NCI-H2171 (cell line): ENCODE measurements around the gene GRIK4.

ENCODE experiments used
- DNase-seq: peaks from one replicate; lab custom pipeline; 2025; lab: John Stamatoyannopoulos, UW

The GRIK4 gene

GRCh38 chr11:120547811-120548681 is 36.5 kb downstream of the GRIK4 start:
- no peak for DNase-seq

GRCh38 chr11:120548682-120549209 is 37.2 kb downstream of the GRIK4 start:
- no peak for DNase-seq

DNA sequence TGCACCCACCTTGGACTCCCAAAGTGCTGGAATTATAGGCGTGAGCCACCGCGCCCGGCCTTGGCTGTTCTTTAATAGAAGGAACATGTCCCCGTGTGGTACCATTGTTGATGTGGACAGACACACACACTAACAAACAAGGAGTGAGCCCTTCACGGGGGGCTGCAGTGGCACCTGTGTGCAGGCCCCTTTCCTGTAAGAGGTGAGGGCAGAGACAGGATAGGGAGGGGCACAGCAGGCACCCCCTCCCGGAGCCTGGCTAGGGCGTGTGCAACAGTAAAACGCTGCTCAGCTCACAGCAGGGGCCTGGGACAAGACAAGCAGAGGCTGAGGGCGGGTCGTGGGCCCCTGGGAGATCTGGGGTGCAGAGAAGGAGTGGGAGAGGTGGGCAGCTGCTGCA is 37.8 kb downstream of the GRIK4 start:
- DNase-seq: no peak

- no peak for DNase-seq
Measured at GRCh38 chr11:120550007-120550406, 38.5 kb downstream of the GRIK4 start.

- no peak for DNase-seq
Measured at GRCh38 chr11:120551191-120551590, 39.6 kb downstream of the GRIK4 start.

DNA sequence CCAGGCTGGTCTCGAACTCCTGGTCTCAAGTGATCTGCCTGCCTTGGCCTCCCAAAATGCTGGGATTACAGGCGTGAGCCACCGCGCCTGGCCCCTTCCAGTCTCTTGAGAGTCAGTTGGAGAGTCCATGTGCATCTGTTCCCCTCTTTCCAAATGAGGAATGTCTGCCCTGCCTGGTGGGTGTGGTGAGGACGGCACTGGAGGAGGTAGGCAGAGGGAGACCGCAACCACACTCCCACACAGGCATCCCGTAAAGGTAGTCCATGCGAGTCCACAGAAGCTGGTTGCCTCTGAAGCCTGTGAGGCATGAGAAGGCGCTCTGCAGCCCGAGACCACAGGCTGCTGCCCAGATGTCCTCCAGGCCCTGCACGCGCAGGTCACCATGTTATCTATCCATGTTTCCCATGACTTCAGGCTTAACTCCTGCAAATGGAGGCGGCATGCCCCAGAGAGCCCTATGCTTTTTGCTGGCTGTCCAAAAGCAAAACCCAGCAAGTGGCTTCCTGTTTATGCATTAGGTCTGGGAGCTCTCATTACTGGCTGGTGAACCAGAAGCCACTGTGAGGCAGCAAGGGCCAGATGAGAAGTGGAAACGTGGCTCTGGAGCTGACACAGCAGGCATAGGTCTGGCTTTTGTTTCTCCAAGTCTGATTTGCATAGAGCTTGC is 43.4 kb downstream of the GRIK4 start:
- DNase-seq: no peak

DNA sequence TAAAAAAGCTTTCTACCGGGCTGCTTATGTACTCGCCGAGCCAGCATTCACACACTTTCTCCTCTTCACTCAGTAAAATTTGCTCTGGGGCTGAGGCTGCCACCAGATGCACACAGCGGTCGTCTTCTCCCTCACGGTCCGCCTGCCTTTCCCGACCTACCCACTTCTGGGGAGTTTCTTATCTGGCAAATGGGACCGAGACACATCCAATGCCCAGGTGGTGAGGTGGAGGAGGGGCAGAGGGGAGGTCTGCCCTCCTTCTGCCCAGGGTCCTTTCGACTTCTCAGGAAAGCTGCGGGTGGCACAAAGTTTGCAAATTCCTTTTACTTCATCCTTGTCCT is 43.9 kb downstream of the GRIK4 start:
- DNase-seq: no peak

DNA sequence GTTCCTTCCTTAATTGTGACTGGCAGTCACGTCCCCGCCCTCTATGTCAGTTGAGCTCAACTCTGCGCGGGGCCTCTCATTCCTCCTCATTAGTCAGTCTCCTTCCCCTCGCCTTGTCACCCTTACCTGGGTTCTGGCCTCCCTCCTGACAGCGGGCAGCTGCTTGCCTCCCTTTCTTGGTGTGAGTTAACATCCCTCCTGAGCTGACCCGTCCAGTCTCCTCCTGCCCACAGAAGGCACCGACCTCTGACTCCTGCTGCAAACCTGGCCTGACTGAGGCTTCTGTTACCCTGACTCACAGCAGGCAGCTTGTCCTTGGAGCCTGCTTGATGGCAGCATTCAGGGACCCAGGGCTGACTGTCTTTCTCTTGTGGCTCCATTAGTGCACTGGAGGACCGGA is 45.2 kb downstream of the GRIK4 start:
- DNase-seq: no peak

DNA sequence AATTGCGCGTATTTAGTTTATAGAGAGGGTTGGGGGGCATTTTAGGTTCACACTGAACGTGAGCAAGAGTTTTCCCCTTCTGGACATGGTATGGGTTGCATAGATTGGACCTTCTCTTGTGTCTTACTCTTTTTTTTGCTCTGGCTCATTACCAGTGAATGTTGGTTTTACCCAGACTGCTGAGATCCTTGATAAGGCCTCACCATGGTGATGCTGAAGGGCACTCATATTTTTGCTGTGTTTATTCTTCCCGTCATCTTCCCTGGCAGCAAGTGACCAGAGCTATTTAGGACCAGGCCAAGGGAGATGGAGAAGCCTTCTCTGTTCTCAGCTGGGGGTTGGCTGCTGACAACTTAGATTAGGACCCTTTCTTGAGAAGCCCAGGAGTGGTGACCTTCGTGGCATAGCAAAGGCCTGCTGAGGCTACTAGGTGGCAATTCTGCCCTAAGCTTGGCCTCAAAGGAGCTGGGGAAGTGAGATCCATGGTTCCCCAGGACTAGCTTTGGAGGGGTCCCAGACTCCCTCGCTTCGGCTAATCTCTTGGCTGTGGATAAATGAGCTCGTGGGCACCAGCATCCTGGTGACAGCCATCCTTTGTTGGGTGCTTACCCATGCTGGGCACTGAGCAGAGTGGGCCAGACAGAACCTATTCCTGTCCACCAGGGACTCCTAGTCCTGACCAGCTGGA is 47.3 kb downstream of the GRIK4 start:
- DNase-seq: no peak

DNA sequence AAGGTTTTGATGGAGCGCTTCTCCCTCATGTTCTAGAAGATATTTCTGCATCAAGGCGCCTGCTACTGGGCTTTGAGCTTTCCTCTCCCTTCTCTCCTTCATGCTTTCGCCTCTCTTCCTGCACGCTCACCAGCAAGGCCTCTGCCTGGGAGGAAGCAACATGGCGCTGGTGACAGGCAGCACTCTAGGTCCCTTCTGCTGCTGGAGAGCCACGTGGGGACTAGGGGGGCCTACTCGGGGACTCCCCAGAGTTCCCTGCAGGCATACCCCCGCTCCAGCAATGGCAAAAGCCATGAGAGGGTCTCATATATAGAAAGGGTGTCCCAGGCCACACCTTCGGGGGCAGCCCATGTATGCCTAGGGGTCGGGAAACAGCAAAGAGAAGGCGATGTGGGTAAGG is 49.7 kb downstream of the GRIK4 start:
- DNase-seq: no peak

DNA sequence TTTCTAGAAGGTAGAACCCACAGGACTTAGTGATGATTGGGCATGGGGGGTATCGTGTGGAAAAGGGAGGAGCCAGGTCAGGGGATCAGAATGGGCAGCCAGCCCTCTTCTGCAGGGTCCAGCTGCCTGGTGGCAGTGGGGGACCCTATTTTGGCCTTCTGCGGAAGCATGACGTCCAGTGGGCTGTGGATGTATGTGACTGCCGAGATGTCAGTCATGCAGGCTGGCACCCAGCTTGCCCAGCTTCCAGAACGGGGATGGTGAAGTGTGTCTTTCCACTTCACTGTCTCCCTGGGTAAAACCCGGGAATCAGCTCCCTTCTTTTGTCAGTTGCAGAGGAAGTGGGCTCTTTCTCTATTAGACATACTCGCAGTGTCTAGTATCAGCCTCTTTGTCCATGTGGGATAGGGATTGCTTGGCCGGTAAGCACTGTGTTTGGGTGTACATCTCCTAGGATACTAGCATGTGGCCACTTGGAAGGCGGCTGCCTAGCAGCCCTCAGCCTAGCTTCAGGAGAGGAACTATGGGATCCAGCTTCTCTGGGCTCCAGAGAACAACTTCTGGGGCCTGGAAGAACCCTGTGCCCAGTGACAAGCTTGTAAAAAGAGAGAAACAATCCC is 51.4 kb downstream of the GRIK4 start:
- DNase-seq: no peak

GRCh38 chr11:120563703-120564572 is 52.4 kb downstream of the GRIK4 start:
- DNase-seq: no peak

- no peak for DNase-seq
Measured at GRCh38 chr11:120564573-120565311, 53.2 kb downstream of the GRIK4 start.

GRCh38 chr11:120565466-120566155 is 54.1 kb downstream of the GRIK4 start:
- DNase-seq: no peak

GRCh38 chr11:120566176-120566575 is 54.6 kb downstream of the GRIK4 start:
- no peak for DNase-seq

DNA sequence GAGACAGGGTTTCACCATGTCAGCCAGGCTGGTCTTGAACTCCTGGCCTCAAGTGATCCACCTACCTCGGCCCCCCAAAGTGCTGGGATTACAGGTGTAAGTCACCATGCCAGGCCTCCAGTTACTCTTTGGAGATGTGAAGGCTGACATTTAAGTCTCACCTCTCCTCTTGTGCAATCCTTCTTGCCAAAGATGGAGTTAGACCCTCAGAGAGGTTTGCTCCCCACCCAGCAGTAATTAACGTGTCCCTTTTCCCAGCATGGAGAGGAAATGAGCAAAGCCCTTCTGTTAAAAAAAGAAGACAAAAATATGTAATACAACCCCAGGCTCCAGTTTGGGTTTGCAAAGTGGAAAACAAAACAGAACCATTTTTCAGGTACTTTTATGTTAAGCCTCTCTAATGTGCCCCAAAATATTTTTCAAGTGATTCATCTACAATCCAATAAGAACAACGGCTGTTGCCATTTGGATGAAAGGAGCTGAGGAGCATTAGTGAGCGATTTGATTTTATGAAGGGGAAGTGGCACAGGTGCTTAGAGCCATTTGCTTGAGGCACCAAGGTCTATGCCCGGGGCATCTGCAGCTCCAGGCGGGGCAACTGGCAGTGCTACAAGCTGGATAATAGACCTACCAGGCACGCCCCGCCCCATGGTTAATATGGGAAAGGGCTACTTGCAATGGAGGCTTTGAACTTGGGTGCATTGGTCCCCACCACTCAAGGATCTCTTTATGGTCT is 57.2 kb downstream of the GRIK4 start:
- DNase-seq: no peak

DNA sequence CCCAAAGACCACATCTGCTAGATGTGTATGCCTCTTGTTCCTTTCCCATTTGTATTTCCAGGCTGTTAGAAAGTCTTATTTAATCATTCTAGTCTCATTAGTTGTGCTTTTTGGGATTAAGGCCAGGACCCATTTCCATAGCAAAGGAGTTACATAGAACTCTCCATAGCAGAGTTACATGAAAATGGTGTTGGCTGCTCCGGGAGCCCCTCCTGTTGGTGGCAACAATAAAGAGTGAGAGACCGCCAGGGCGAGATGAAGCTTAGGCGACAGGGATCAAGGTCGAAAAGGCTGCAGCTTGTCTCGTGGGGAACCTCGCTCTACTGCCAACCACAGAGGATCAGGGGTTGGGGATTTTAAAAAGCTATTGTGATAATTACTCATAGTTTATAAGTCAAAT is 58.3 kb downstream of the GRIK4 start:
- DNase-seq: no peak

DNA sequence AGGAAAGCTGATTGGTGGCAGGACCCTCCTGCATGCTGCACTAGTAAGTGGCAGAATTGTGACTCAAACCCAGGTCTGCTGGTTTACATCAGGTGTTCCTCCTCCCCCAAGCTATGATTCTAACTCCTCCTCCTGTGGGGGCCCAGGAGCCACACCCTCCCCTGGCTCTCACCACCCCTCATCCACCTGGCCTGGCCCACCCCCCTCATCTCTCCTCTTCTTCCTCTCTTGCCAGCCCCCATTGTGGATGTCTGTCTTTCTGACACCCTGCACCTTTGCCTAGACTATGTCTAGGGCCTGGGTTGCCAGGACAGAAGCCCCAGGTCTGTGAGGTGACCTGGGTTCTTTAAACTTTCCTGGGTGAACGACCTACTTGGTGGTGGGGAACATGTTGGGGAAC is 59.9 kb downstream of the GRIK4 start:
- no peak for DNase-seq

DNA sequence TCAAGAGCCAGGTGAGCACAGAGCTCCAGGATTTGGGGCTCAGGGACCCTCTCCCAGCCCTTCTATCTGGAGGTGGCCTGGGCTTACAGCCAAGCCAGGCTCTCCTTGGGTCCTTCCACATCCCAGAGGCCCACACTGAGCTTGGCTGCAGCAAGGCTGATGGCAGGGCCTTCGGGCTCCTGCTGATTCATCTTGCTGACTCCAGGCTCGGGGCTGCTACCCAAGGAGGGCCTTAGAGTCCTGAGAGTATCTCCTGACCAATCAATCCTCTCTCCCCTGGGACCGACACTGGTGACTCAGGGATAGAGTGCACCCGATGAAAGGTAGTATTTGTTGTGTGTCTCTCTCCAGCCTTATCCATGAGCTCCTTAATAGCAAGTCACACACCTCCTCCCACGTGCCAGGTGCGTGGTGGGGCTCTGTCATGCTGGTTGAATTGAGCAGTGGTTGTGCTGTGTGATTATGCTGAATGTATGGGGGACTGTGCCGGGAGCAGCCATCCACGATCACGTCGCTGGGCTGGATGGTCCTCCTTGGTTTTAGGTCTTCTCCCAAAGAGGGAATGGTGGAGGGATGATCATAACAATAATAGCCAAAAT is 62.3 kb downstream of the GRIK4 start:
- DNase-seq: no peak
